Measurements from ENCODE around the gene EPC2.

Gene EPC2

GRCh38 chr2:148814860-148815419 lies 170.4 kb downstream of the EPC2 start:
- no peak for FAIRE-seq

DNA sequence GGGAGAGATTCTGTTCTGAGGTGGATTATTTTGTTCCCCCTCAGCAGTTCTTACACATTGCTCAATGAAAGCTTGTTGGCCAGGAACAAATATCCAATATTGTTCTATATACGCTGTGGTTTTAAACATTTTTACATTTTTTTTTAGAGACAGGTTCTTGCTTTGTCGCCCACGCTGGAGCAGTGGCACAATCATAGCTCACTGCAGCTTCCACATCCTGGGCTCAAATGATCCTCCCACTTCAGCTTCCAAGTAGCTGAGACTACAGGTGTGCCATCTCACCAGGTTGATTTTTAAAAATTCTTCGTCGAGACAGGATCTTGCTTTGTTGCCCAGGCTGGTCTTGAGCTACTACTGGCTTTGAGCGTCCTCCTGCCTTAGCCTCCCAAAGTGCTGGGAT lies 171.6 kb downstream of the EPC2 start:
- no peak for FAIRE-seq

DNA sequence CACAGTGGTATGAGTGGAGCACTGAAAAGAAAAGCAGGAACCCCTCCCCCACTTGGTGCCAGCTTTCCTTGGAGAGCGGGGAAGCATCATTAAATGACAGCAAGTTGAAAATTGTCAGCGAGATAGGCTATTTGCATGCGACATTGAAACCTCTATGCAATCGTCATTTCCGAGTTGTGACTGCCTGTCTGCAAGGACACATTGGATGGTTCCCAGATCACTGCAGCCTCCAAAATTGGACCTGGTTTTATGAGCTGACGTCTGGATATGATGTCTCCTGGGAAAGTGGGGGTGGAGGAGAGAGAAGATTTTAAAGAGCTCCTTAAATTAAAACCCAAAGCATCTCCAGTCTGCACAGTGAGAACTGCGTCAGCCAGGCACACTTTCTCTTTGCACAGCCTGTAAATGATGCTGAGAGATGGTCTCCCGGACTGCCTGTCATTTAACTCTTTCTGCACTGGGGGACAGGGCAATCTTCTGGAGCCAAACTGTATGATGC lies 172.7 kb downstream of the EPC2 start:
- FAIRE-seq = no peak

GRCh38 chr2:148819019-148819585 lies 174.6 kb downstream of the EPC2 start:
- no peak for FAIRE-seq

DNA sequence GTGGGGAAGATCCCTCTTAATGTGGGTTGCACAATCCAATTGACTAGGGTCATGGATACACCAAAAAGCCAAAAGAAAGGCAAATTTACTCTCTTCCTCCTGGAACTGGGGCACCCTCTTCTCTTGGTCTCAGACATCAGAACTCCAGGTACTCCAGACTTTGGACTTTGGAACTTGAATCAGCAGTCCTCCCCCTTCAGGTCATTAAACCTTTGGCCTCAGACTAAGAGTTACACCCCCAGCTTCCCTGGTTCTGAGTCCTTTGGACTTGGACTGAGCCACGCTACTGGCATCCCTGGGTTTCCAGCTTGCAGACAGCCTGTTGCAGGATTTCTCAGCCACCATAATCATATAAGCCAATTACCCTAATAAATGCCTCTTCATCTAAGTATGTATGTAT lies 179.6 kb downstream of the EPC2 start:
- FAIRE-seq = no peak

DNA sequence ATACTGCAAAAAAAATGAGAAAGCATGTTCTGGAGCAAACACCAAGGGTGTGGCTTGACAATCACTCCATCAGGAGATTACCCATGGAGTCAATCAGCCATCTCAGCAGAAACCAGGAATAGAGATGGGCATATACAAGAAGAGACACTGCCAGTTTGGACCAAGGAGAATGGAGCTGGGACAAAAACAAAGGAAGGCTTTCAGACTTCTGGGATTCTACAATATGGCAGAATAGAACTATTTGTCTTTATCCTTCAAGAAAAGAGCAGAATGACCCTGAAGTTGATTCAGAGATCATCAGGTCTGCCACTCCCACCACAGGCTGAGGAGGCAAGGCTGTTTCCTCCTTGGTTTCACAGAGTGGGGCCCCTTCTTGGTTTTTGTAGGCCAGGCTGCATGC lies 182.2 kb downstream of the EPC2 start:
- FAIRE-seq = no peak

GRCh38 chr2:148828941-148829340 lies 184.4 kb downstream of the EPC2 start:
- FAIRE-seq = no peak

- no peak for FAIRE-seq
Measured at GRCh38 chr2:148829618-148830017, 185.1 kb downstream of the EPC2 start.

DNA sequence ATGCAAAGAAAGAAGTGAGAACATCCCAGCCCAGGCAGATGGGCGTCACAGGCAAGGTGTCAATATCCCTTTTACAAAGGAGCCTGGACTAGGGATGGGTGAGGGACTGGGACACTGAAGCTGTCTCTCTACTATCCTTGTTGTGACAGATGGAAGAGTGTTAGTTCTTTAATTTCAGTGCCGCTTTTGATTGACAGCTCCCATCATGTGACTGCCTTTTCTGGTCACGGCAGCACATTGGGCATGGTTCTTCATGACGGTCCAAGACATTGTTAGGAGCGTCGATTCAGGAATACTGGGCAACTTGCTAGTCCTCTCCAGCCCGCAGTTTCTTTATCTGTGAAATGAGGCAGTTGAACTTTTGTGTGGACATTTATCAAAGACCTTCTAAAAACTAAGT lies 188.1 kb downstream of the EPC2 start:
- no peak for FAIRE-seq
